Measurements from ENCODE around the gene ZNF581.

DNA sequence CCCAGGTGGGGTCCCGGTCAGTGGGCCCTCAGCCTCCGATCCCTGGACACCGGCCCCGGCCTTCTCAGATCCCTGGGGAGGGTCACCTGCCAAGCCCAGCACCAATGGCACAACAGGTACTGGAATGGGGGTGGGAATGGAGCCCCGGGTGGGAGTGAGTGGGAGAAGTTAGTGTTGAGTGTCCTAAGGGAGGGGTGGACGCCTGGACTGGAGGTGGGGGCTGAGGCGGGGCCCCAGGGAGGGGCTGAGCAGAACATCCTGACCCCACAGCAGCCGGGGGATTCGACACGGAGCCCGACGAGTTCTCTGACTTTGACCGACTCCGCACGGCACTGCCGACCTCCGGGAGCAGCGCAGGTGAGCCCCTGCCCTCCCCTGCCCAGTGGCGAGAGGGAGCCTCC, 49.2 kb downstream of the ZNF581 start:
- no peak for TF ChIP-seq POLR2A (IDR thresholded peaks at IDR 0.05)
- TF ChIP-seq, protein P1, sequence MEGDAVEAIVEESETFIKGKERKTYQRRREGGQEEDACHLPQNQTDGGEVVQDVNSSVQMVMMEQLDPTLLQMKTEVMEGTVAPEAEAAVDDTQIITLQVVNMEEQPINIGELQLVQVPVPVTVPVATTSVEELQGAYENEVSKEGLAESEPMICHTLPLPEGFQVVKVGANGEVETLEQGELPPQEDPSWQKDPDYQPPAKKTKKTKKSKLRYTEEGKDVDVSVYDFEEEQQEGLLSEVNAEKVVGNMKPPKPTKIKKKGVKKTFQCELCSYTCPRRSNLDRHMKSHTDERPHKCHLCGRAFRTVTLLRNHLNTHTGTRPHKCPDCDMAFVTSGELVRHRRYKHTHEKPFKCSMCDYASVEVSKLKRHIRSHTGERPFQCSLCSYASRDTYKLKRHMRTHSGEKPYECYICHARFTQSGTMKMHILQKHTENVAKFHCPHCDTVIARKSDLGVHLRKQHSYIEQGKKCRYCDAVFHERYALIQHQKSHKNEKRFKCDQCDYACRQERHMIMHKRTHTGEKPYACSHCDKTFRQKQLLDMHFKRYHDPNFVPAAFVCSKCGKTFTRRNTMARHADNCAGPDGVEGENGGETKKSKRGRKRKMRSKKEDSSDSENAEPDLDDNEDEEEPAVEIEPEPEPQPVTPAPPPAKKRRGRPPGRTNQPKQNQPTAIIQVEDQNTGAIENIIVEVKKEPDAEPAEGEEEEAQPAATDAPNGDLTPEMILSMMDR (IDR thresholded peaks at IDR 0.05) = no peak

Data from thyroid gland (tissue), 4 donors.